GM20000 (cell line): ENCODE data around the gene TFEB.

Experiments
- DNase-seq: peaks from one replicate; pipeline ENCODE4 v3.0.0; 2012; ENCODE audit warnings: low spot score
- TF ChIP-seq, protein P1 (sequence below): IDR thresholded peaks from 2 replicates; pipeline ENCODE4 v1.5.1; 2012; ENCODE audit warnings: mild to moderate bottlenecking, control low read depth; ENCODE audit errors: extremely low read depth, missing control alignments

TFEB gene

DNA sequence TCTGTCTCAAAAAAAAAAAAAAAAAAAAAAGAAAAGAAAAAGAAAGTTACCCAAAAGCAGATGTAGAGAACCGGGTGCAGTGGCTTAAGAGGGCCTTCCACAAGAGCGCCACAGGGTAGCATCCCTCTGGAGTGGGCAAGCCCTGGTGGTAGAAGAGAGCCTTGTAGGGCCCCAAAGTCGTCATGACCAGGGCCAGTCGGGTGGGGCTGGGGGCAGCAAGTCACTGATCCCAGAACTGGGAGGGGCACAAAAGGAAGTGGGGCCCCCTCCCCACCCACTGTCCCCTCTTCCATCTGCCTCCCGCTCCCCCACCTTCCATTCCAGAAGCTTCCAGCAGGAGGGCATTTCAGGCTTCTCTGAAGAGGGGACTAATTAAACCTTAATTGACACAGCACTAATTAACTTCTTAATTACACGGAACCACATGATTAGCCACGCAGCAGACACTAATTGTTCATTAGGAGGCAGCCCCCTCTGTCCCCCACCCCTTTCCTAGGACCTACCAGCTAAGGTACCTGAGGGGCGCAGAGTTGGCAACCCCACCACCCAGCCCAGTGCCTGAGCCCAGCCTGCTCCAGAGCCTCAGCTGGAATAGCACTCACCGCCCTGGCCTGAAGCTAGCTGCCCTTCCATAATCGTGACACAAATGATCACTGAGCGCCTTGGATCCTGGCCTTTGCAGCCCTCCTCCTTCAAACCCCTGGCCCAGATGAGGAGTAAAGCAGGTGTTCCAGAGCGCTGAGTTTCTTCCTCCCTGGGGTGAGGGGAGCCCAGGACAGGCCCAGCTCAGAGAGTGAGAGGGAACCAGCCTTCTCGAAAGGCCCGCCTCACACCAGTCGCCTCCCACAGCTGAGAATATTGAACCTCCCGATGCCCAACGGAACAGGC lies 62.3 kb downstream of the TFEB start:
- TF ChIP-seq, protein P1, sequence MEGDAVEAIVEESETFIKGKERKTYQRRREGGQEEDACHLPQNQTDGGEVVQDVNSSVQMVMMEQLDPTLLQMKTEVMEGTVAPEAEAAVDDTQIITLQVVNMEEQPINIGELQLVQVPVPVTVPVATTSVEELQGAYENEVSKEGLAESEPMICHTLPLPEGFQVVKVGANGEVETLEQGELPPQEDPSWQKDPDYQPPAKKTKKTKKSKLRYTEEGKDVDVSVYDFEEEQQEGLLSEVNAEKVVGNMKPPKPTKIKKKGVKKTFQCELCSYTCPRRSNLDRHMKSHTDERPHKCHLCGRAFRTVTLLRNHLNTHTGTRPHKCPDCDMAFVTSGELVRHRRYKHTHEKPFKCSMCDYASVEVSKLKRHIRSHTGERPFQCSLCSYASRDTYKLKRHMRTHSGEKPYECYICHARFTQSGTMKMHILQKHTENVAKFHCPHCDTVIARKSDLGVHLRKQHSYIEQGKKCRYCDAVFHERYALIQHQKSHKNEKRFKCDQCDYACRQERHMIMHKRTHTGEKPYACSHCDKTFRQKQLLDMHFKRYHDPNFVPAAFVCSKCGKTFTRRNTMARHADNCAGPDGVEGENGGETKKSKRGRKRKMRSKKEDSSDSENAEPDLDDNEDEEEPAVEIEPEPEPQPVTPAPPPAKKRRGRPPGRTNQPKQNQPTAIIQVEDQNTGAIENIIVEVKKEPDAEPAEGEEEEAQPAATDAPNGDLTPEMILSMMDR: no peak
- no peak for DNase-seq

DNA sequence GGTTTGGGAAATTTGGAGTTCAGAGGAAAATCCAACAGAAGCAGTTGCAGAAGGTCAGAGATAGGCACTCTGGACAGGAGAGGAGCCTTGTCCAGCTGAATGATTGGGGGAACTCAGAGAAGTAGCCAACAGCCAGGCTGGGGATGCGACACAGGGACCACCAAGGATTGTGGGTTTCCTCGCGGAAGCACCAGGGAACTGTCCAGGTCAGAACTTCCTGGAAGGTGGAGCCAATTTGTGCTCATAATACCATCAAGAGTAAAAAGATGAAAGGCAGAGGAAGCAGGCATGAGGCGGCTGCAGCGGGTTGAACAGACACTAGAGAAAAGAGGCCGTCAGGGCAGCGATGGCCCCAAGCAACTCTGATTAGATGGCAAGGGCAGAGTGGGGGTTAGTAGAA lies 63.4 kb downstream of the TFEB start:
- no peak for DNase-seq
- TF ChIP-seq, protein P1: no peak

GRCh38 chr6:41671376-41671775 lies 64.0 kb downstream of the TFEB start:
- DNase-seq: no peak

GRCh38 chr6:41670703-41671360 lies 64.6 kb downstream of the TFEB start:
- TF ChIP-seq, protein P1: no peak
- no peak for DNase-seq

More at GRCh38 chr6:41671376-41671775, 64.0 kb downstream of the TFEB start:
- TF ChIP-seq, protein P1: no peak

- DNase-seq: no peak
- TF ChIP-seq, protein P1: no peak
These were observed 66.4 kb downstream of the TFEB start for GRCh38 chr6:41668968-41669367.

DNA sequence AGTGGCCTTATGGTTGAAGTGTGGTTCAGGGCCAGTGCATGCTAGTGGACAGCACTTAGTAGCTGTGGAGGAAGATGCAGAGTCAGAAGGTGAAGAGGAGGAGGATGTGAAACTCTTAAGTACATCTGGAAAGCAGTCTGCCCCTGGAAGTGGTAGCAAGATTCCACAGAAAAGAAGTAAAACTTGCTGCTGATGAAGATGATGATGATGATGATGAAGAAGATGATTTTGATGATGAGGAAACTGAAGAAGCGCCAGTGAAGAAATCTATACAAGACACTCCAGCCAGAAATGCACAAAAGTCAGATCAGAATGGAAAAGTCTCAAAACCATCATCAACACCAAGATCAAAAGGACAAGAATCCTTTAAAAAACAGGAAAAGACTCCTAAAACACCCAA lies 68.2 kb downstream of the TFEB start:
- no peak for DNase-seq
- TF ChIP-seq, protein P1: no peak

GRCh38 chr6:41664271-41664670 lies 71.1 kb downstream of the TFEB start:
- no peak for DNase-seq
- TF ChIP-seq, protein P1: no peak
